ENCODE results near the gene GHRL. TPM values are rescaled to one million over a fixed set of nuclear protein-coding genes. Genes with fewer than 3 reads are reported as not detected.

Gene GHRL
- total RNA-seq, 2 donors from 2014 or later, result 0.54 to 3.0 TPM

- Histone ChIP-seq H3K4me3 (no peak overlapping the region), H3K27ac (no peak overlapping the region), H3K4me1 (ENCODE audit: control insufficient read depth in 1 of 2, low read depth in 2 of 2) (no peaks in the 10 kb centered on the region), H3K9me3 (no peaks in the 10 kb centered on the region), H3K27me3 (replicated peaks; ENCODE audit: insufficient read depth) (no peaks in the 10 kb centered on the region), H3K36me3 (peaks cover 25% of the 10 kb centered on the region)
- ATAC-seq (ENCODE audit: insufficient number of reproducible peaks, low FRiP score, low read depth) (no peak), DNase-seq (ENCODE audit: low spot score) (no peak)
- TF ChIP-seq, protein P1, sequence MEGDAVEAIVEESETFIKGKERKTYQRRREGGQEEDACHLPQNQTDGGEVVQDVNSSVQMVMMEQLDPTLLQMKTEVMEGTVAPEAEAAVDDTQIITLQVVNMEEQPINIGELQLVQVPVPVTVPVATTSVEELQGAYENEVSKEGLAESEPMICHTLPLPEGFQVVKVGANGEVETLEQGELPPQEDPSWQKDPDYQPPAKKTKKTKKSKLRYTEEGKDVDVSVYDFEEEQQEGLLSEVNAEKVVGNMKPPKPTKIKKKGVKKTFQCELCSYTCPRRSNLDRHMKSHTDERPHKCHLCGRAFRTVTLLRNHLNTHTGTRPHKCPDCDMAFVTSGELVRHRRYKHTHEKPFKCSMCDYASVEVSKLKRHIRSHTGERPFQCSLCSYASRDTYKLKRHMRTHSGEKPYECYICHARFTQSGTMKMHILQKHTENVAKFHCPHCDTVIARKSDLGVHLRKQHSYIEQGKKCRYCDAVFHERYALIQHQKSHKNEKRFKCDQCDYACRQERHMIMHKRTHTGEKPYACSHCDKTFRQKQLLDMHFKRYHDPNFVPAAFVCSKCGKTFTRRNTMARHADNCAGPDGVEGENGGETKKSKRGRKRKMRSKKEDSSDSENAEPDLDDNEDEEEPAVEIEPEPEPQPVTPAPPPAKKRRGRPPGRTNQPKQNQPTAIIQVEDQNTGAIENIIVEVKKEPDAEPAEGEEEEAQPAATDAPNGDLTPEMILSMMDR (IDR thresholded peaks at IDR 0.05), result no peak
These were observed 54.2 kb downstream of the GHRL start for GRCh38 chr3:10238345-10239183.

Other genes with a start within 250 kb of the GHRL start
- not detected for gene FANCD2OS, start 184.7 kb downstream of the GHRL start, total RNA-seq
- gene BRK1, start 177.3 kb downstream of the GHRL start, total RNA-seq, result 100 to 1,000 TPM in 1 of 2 donors, 10 to 100 TPM in 1; 55.0 to 126 TPM
- 10 to 100 TPM; 25.9 to 43.7 TPM for gene VHL, start 151.2 kb downstream of the GHRL start, total RNA-seq
- 10 to 100 TPM in 1 of 2 donors, 1 to 10 TPM in 1; 5.7 to 13.8 TPM for gene IRAK2, start 128.0 kb downstream of the GHRL start, total RNA-seq
- 10 to 100 TPM; 29.5 to 38.7 TPM for gene TATDN2, start 44.5 kb downstream of the GHRL start, total RNA-seq
- 100 to 1,000 TPM; 107 to 123 TPM for gene SEC13, start 28.2 kb upstream of the GHRL start, total RNA-seq
- gene ATP2B2, start 212.6 kb upstream of the GHRL start, total RNA-seq, result not detected